Kidney (tissue), 14 donors: ENCODE measurements around the gene ACRBP. TPM values are rescaled to one million over a fixed set of nuclear protein-coding genes. Genes with fewer than 3 reads are reported as not detected.
A peak's percentile ranks its signal among the peaks of the same experiment; 100 is the strongest.
"Not testable (repeated sequence)": the region's sequence is repeated elsewhere in the genome, so short reads cannot be mapped to it uniquely, and the experiment has no call there.

Experiments
- DNase-seq, 5 donors: peaks; one replicate each; pipeline ENCODE4 v3.0.0-alpha.2; 2013 to 2020
- FAIRE-seq: peaks from 2 replicates; lab custom pipeline; 2012; peaks lifted over from hg19 to GRCh38; lab: Jason Lieb, UNC
- H3K27ac ChIP-seq, 2 donors: one replicate each; pipeline ENCODE4 v1.7.0; 2013; ENCODE audit warnings: low read depth in 2 of 2, low read length in 2 of 2, inconsistent platforms in 1 of 2
- H3K27me3 ChIP-seq: one replicate; pipeline ENCODE4 v1.7.1; 2013; ENCODE audit warnings: low read length, inconsistent platforms; ENCODE audit not compliant: control insufficient read depth, insufficient read depth
- H3K36me3 ChIP-seq, 3 donors: one replicate each; pipeline versions ENCODE4 v1.7.0 to v1.7.1; 2013; ENCODE audit warnings: low read length in 3 of 3, control low read depth in 1 of 3, inconsistent platforms in 1 of 3; ENCODE audit not compliant: insufficient read depth in 3 of 3, control insufficient read depth in 2 of 3
- H3K4me1 ChIP-seq, 3 donors: one replicate each; pipeline versions ENCODE4 v1.7.0 to v1.7.1; 2013; ENCODE audit warnings: low read length in 3 of 3, inconsistent platforms in 1 of 3, low read depth in 1 of 3; ENCODE audit not compliant: control insufficient read depth in 2 of 3, insufficient read depth in 2 of 3
- H3K4me3 ChIP-seq, 3 donors: one replicate each; pipeline versions ENCODE4 v1.7.0 to v1.8.1; 2013; ENCODE audit warnings: low read length in 3 of 3, control low read depth in 1 of 3, inconsistent platforms in 1 of 3
- H3K9ac ChIP-seq, 3 donors: one replicate each; pipeline versions ENCODE4 v1.7.0 to v1.7.1; 2013; ENCODE audit warnings: low read length in 3 of 3, control low read depth in 1 of 3, inconsistent platforms in 1 of 3
- H3K9me3 ChIP-seq, 3 donors: one replicate each; pipeline versions ENCODE4 v1.7.0 to v1.7.1; 2013; ENCODE audit warnings: low read length in 3 of 3, control low read depth in 1 of 3, inconsistent platforms in 1 of 3; ENCODE audit not compliant: control insufficient read depth in 2 of 3, insufficient read depth in 1 of 3
- intact Hi-C: fragments of 100-400 bp; cut with DNase I; formaldehyde crosslinking; loops from one replicate; pipeline ENCODE4 v1.11.1; 2022
- polyA plus RNA-seq: library from polyadenylated mRNA; stranded (reverse); fragments of 350-450 nt; fragmentation: Illumina TruSeq; extraction: RNeasy Lipid Tissue Mini Kit (QIAGEN cat#74804); gene quantifications from one replicate; pipeline ENCODE4 v1.2.3, GENCODE V29; 2014; ENCODE audit warnings: low read depth, low replicate concordance; ENCODE audit not compliant: insufficient read depth
- total RNA-seq: library from RNA; stranded (reverse); fragmentation: NEBNext Ultra II Directional; extraction: Animal tissue kit (Norgen Biotek cat#: 25700); gene quantifications from one replicate; pipeline ENCODE4 v1.2.1, GENCODE V29; 2021
- TF ChIP-seq, protein P1 (sequence below): IDR thresholded peaks from 3 replicates; pipeline ENCODE4 v1.5.1; 2012; ENCODE audit warnings: mild to moderate bottlenecking, moderate library complexity, borderline replicate concordance; ENCODE audit not compliant: insufficient read depth; ENCODE audit errors: extremely low read depth
- donor health status: control.
- donor health status: control.
- donor health status: control.
- donor health status: control.
- donor health status: control.
- donor health status: DM: yes; HTN: yes; CAD: no.
- donor health status: Normal renal cell carcinoma (clear cell type).

Gene ACRBP
- total and polyA plus RNA-seq, 2 donors from 2014 or later = 2.1 to 3.4 TPM

DNA sequence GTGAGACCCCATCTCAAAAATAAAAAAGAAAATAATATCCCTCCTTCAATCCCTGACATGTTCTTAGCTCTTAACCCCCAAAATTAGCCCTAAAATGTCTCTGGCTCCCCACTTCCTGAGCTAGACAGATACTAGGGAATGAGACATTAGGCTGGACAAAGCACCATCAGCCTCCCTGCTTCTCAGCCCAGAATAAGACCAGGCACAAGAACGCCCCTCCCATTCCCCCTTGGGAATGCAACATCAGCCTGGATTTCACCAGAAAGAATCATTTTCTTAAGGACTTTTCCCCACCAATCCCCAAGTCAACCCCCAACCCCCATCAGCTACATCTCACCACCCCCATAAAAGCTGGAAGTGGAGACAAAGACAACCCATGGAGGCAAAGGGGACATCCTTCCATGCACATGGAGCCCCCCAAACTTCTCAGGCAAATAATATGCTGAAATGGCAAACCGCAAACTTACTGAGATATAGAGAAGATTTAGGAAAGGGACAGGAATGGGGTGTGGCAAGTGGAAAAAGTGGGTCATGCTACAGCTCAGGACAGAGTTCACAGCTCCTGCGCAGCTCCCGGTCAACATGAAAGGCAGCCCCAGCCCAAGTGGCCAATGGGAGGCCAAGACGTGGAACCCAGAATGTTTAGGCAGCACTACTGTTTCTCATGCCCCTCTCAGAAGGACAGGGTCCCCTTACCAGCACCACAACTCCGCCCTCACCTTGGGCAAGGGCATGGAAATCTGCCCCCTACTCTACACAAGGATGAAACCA lies 42.8 kb downstream of the ACRBP start:
- intact Hi-C loops = no loop called here
- peaks cover 20 to 30% (median 26%) of the 10 kb centered on the region in 3 donors for H3K36me3 ChIP-seq
- TF ChIP-seq, protein P1, sequence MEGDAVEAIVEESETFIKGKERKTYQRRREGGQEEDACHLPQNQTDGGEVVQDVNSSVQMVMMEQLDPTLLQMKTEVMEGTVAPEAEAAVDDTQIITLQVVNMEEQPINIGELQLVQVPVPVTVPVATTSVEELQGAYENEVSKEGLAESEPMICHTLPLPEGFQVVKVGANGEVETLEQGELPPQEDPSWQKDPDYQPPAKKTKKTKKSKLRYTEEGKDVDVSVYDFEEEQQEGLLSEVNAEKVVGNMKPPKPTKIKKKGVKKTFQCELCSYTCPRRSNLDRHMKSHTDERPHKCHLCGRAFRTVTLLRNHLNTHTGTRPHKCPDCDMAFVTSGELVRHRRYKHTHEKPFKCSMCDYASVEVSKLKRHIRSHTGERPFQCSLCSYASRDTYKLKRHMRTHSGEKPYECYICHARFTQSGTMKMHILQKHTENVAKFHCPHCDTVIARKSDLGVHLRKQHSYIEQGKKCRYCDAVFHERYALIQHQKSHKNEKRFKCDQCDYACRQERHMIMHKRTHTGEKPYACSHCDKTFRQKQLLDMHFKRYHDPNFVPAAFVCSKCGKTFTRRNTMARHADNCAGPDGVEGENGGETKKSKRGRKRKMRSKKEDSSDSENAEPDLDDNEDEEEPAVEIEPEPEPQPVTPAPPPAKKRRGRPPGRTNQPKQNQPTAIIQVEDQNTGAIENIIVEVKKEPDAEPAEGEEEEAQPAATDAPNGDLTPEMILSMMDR = no peak
- FAIRE-seq = no peak
- H3K4me3 ChIP-seq = peak overlapping the region; percentile 70 to 85 (median 82)
- no peaks in the 10 kb centered on the region for H3K27me3 ChIP-seq
- DNase-seq = no peak
- H3K9me3 ChIP-seq = no peaks in the 10 kb centered on the region
- H3K4me1 ChIP-seq = peaks cover 3 to 23% (median 15%) of the 10 kb centered on the region in 3 donors
- H3K9ac ChIP-seq = peak overlapping the region in 2 of 3 donors; percentile 0 to 62
- no peak overlapping the region for H3K27ac ChIP-seq

DNA sequence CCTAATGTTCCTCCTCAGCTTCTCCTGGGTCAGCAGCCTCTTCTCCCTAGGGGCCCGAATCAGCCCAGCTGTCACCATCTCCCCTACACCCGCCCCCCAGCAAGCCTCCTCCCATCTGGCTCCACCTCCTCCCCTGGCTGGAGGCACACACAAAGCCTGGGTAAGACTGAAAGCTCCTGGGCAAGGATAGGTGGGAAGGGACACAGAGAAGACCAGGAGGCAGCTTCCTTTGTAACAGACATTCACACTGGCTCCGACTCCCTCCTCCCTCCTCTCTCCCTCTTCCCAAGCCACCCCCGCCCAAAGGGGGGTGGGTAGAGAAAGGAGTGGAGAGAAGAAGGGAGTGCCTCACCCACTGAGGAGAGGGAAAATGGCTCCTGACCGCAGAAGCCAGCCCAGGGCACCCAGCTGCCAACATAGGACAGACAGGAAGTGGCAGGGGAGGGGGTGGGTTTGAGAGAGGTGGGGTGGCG lies 44.1 kb downstream of the ACRBP start:
- Histone ChIP-seq H3K4me3 (peak overlapping the region in 1 of 3 donors; percentile 18), H3K9ac (no peak overlapping the region), H3K27ac (peak overlapping the region in 1 of 2 donors; percentile 19), H3K9me3 (no peaks in the 10 kb centered on the region), H3K27me3 (no peaks in the 10 kb centered on the region), H3K36me3 (peaks cover 22 to 42% (median 34%) of the 10 kb centered on the region in 3 donors), H3K4me1 (peaks cover 3 to 23% (median 15%) of the 10 kb centered on the region in 3 donors)
- TF ChIP-seq, protein P1 = no peak
- peak in 1 of 5 donors; percentile 80 for DNase-seq
- intact Hi-C loops = no loop called here
- no peak for FAIRE-seq

DNA sequence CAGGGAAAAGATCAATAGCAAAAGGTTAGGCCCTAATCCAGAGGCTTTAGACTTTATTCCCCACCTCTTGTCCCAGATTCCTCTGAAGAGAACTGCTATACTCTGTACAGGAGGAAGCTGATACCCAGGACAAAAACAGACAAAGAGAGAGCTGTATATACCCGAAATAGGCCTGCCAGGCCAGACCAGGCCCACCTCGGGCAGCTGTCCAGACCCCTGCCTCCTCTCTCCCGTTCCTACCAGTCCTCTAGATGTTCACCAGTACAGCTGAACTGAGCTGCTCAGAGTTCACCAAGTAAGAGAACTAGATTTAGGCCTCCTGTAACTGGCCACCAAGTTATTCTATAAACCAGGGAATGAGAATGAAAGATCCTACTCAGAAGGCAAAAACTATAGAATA lies 44.7 kb downstream of the ACRBP start:
- DNase-seq = no peak
- intact Hi-C loops = no loop called here
- Histone ChIP-seq H3K9me3 (no peaks in the 10 kb centered on the region), H3K27me3 (no peaks in the 10 kb centered on the region), H3K4me1 (peaks cover 3 to 23% (median 15%) of the 10 kb centered on the region in 3 donors), H3K27ac (no peak overlapping the region), H3K9ac (no peak overlapping the region), H3K4me3 (no peak overlapping the region), H3K36me3 (peaks cover 25 to 48% (median 40%) of the 10 kb centered on the region in 3 donors)
- no peak for FAIRE-seq
- TF ChIP-seq, protein P1 = no peak

DNA sequence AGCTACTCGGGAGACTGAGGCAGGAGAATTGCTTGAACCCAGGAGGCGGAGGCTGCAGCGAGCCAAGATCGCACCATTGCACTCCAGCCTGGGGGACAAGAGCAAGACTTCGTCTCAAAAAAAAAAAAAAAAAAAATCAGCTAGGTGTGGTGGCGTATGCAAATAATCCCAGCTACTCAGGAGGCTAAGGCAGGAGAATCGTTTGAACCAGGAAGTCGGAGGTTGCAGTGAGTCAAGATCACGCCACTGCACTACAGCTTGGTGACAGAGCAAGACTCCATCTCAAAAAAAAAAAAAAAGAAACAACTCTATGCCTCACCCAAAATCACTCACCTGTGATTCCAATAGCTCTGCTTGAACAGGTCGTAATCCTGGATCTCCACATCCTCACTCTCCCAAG lies 51.6 kb downstream of the ACRBP start:
- H3K27me3 ChIP-seq, intact Hi-C loops, FAIRE-seq, H3K4me1 ChIP-seq, H3K9me3 ChIP-seq, DNase-seq, H3K4me3 ChIP-seq, H3K27ac ChIP-seq, H3K9ac ChIP-seq: not testable (repeated sequence)
- H3K36me3 ChIP-seq = peaks cover 38 to 84% (median 70%) of the 10 kb centered on the region in 3 donors
